Endothelial cell of umbilical vein (primary cell): Measurements from ENCODE around the gene NACAD. TPM values are rescaled to one million over a fixed set of nuclear protein-coding genes. Genes with fewer than 3 reads are reported as not detected.

ENCODE experiments used
- BruUV-seq: library from RNA; stranded (reverse); fragments of 400-500 nt; replicated peaks from 2 replicates; lab custom pipeline; 2021; lab: Mats Ljungman, UMichigan
- CTCF ChIA-PET: fragments of 300-600, 350-600 bp; sonication (Branson Sonifier 250); formaldehyde crosslinking; loops from one replicate; lab custom pipeline; 2021; ENCODE audit warnings: antibody characterized with exemption, inconsistent platforms; lab: Charles Lee
- POLR2A ChIA-PET: fragments of 300-600, 350-600 bp; sonication (Branson Sonifier 250); formaldehyde crosslinking; loops from one replicate; lab custom pipeline; 2021; ENCODE audit warnings: antibody characterized with exemption, inconsistent platforms; lab: Charles Lee
- DNase-seq: peaks from one replicate; pipeline ENCODE4 v3.0.0-alpha.2; 2011; ENCODE audit warnings: low read depth, low spot score
- FAIRE-seq: peaks from 2 replicates; lab custom pipeline; 2011; peaks lifted over from hg19 to GRCh38; lab: Jason Lieb, UNC
- H2AFZ ChIP-seq: 2 replicates; pipeline ENCODE4 v1.6.0; 2012; ENCODE audit warnings: low read depth, low read length, control low read depth, inconsistent platforms
- H3K27ac ChIP-seq: 2 replicates; pipeline ENCODE4 v1.5.1; 2011; ENCODE audit warnings: low read depth, mild to moderate bottlenecking, control low read depth, low read length, moderate library complexity; ENCODE audit not compliant: insufficient read depth
- H3K27me3 ChIP-seq, 2 experiments: 2 replicates each; pipeline versions ENCODE4 v1.6.0 to v1.6.1; 2011; ENCODE audit warnings: low read length in 2 of 2, mixed read lengths in 1 of 2; ENCODE audit not compliant: control insufficient read depth in 2 of 2, insufficient read depth in 2 of 2
- H3K36me3 ChIP-seq, 2 experiments: 2 replicates in 1 of 2; 3 replicates in 1 of 2; pipeline ENCODE4 v1.5.1; 2011; ENCODE audit warnings: low read length in 2 of 2, mild to moderate bottlenecking in 1 of 2, moderate library complexity in 1 of 2; ENCODE audit not compliant: control insufficient read depth in 2 of 2, insufficient read depth in 2 of 2; ENCODE audit errors: extremely low read depth in 1 of 2
- H3K4me1 ChIP-seq: 3 replicates; pipeline ENCODE4 v1.5.1; 2011; ENCODE audit warnings: mild to moderate bottlenecking, low read length; ENCODE audit not compliant: control insufficient read depth, insufficient read depth; ENCODE audit errors: extremely low read depth
- H3K4me2 ChIP-seq: 2 replicates; pipeline ENCODE4 v1.6.1; 2011; ENCODE audit warnings: low read length, control low read depth, mixed read lengths; ENCODE audit not compliant: insufficient read depth
- H3K4me3 ChIP-seq, 3 experiments: fragments of 200-600 bp in 1 of 3; sonication (generic), shearing (Covaris generic) in 1 of 3; replicated peaks in 1 of 3; 2 replicates each; pipeline ENCODE4 v1.5.1; 2011 to 2016; ENCODE audit warnings: control low read depth in 3 of 3, low read length in 3 of 3, mild to moderate bottlenecking in 2 of 3, inconsistent platforms in 1 of 3, low read depth in 1 of 3, moderate library complexity in 1 of 3; ENCODE audit not compliant: insufficient read depth in 1 of 3
- H3K79me2 ChIP-seq: 2 replicates; pipeline ENCODE4 v1.6.0; 2012; ENCODE audit warnings: low read length, inconsistent platforms; ENCODE audit not compliant: control insufficient read depth, insufficient read depth
- H3K9ac ChIP-seq: replicated peaks from 2 replicates; pipeline ENCODE3; 2011; ENCODE audit warnings: low read length, control low read depth; ENCODE audit not compliant: insufficient read depth; ENCODE audit errors: extremely low read depth
- H3K9me1 ChIP-seq: replicated peaks from 3 replicates; pipeline ENCODE4 v1.6.0; 2011; ENCODE audit warnings: mild to moderate bottlenecking, low read length; ENCODE audit not compliant: control insufficient read depth, insufficient read depth; ENCODE audit errors: extremely low read depth
- H3K9me3 ChIP-seq: replicated peaks from 2 replicates; pipeline ENCODE4 v1.5.1; 2012; ENCODE audit warnings: low read length, inconsistent platforms; ENCODE audit not compliant: control insufficient read depth, insufficient read depth
- H4K20me1 ChIP-seq: replicated peaks from 2 replicates; pipeline ENCODE3; 2011; ENCODE audit warnings: mild to moderate bottlenecking, low read length; ENCODE audit not compliant: control insufficient read depth, insufficient read depth; ENCODE audit errors: extremely low read depth
- CTCF ChIP-seq, 2 donors: IDR thresholded peaks; 1 replicate in 1 of 2; 2 replicates in 1 of 2; pipeline ENCODE4 v1.5.1; 2011; ENCODE audit warnings: low read length in 2 of 2, mild to moderate bottlenecking in 2 of 2, moderate library complexity in 2 of 2, control low read depth in 1 of 2, inconsistent platforms in 1 of 2, low read depth in 1 of 2; ENCODE audit not compliant: insufficient read depth in 1 of 2; ENCODE audit errors: extremely low read depth in 1 of 2
- EZH2 ChIP-seq: IDR thresholded peaks from 2 replicates; pipeline ENCODE4 v1.6.1; 2012; ENCODE audit warnings: borderline replicate concordance, low read depth, mild to moderate bottlenecking, moderate library complexity, low read length, inconsistent platforms; ENCODE audit not compliant: severe bottlenecking
- FOS ChIP-seq: IDR thresholded peaks from 2 replicates; pipeline ENCODE4 v1.6.1; 2011; ENCODE audit warnings: mild to moderate bottlenecking, low read length, moderate library complexity, borderline replicate concordance; ENCODE audit not compliant: insufficient read depth
- GATA2 ChIP-seq: IDR thresholded peaks from 2 replicates; pipeline ENCODE4 v1.7.0; 2011; ENCODE audit warnings: low read depth, mild to moderate bottlenecking, moderate library complexity, mixed read lengths, low read length; ENCODE audit not compliant: insufficient read length, insufficient read depth
- JUN ChIP-seq: IDR thresholded peaks from 2 replicates; pipeline ENCODE4 v1.6.1; 2011; ENCODE audit warnings: borderline replicate concordance, low read depth; ENCODE audit not compliant: insufficient read length, insufficient read depth
- MAX ChIP-seq: IDR thresholded peaks from 2 replicates; pipeline ENCODE4 v1.6.1; 2011; ENCODE audit not compliant: insufficient read depth, insufficient read length
- MYC ChIP-seq: IDR thresholded peaks from one replicate; pipeline ENCODE4 v1.6.1; 2011; ENCODE audit warnings: mild to moderate bottlenecking, low read depth, low read length
- POLR2A ChIP-seq: IDR thresholded peaks from 2 replicates; pipeline ENCODE4 v1.6.1; 2012; ENCODE audit warnings: low read depth, mild to moderate bottlenecking, control low read depth, low read length
- POLR2AphosphoS5 ChIP-seq: IDR thresholded peaks from 2 replicates; pipeline ENCODE4 v1.6.1; 2012; ENCODE audit warnings: low read depth, mild to moderate bottlenecking, control low read depth, low read length, moderate library complexity; ENCODE audit not compliant: insufficient read depth
- dilution Hi-C: fragments of 300-500 bp; cut with MboI; formaldehyde crosslinking; loops from one replicate; pipeline ENCODE4 v1.15.0; 2019; ENCODE audit warnings: low sequenced_read_pairs; ENCODE audit not compliant: extremely low pct_ligation_motif_present
- intact Hi-C: fragments of 100-400 bp; cut with micrococcal nuclease; formaldehyde crosslinking; loops from one replicate; pipeline ENCODE4 v1.10.0; 2022
- polyA plus RNA-seq, 4 experiments: library from polyadenylated mRNA; depleted of rRNA in 3 of 4; stranded (reverse) in 3 of 4; unstranded in 1 of 4; fragments of >200 nt; gene quantifications; 2 replicates each; pipeline versions ENCODE4 v1.2.1 to v1.2.3, GENCODE V29; 2011 to 2012; ENCODE audit warnings: missing spikeins in 1 of 4
- total RNA-seq: library from RNA; stranded (reverse); gene quantifications from 2 replicates; pipeline ENCODE4 v1.2.3, GENCODE V29; 2021

The NACAD gene
- total and polyA plus RNA-seq, 2 donors (not counting 3 experiments of a cell fraction or from before 2014, with no cell fraction given): 1.4 to 6.6 TPM

DNA sequence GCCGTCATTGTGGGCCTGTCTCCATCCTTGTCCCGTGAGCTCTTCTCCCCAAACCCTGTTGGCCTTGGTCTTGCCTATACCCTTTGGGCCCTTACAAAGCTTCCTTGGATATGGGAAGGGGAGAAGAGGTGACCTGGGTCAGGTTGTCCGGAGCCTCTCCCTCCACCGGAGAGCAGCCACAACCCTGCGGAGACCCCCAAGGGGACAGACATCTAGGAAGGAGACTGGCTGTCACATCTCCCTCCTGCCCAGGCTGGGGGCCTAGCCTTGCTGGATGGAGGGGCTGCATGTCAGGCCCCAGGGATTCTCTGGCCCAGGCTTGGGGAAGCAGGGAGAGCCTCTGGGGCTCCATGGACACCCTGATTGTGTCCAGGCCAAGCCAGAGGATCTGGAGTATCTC, 11.8 kb downstream of the NACAD start:
- no peak for FAIRE-seq
- H3K4me2 ChIP-seq: no peak overlapping the region
- no peak for TF ChIP-seq GATA2
- TF ChIP-seq CTCF (IDR thresholded peaks at IDR 0.05; ENCODE audit: extremely low read depth in 1 of 2, insufficient read depth in 1 of 2, low read depth in 1 of 2, low read length in 2 of 2): no peak
- no peak for TF ChIP-seq POLR2A
- no peak for TF ChIP-seq MYC
- no peak for TF ChIP-seq EZH2
- TF ChIP-seq MAX: no peak
- TF ChIP-seq FOS: no peak
- no peak for TF ChIP-seq JUN
- TF ChIP-seq POLR2AphosphoS5: no peak
- no peak overlapping the region for H2AFZ ChIP-seq
- dilution Hi-C loops (no loop called here), intact Hi-C loops (loop anchor here (5.0 kb wide), 1 partner anchor 105 kb away; no protein-coding TSS in a partner anchor)
- ChIA-PET POLR2A (no interaction called here), CTCF (no interaction called here)
- no peak overlapping the region for H3K27ac ChIP-seq
- no peaks in the 10 kb centered on the region for H4K20me1 ChIP-seq
- no peaks in the 10 kb centered on the region for H3K27me3 ChIP-seq
- no TSS peak for BruUV-seq
- H3K4me1 ChIP-seq: no peaks in the 10 kb centered on the region
- H3K4me3 ChIP-seq: no peak overlapping the region
- no peak overlapping the region for H3K9ac ChIP-seq
- DNase-seq: no peak
- no peaks in the 10 kb centered on the region for H3K9me3 ChIP-seq
- no peaks in the 10 kb centered on the region for H3K79me2 ChIP-seq
- peaks cover 4 to 40% of the 10 kb centered on the region in 2 experiments for H3K36me3 ChIP-seq
- H3K9me1 ChIP-seq: no peaks in the 10 kb centered on the region
